ENCODE results near the gene CEBPA.

CEBPA gene

DNA sequence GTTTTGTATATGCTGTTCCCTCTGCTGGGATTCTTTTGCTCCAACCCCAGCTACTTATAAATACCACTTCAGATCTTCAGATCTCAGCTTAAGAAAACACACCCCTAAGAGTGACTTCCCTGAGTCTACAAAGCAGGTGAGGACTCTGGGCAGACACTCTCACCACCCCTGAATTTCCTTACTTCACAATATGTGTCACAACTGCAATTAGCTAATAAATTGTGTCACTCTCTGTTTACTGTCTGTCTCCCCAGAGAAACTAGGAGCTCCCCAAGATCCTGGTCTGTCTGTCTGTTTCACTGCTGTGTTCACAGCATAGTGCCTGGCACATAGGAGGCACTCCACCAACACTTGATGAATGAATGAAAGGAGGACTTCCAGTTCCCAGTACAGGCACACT is 14.4 kb downstream of the CEBPA start:
- no peak for DNase-seq (ENCODE audit: low read depth, low spot score)

DNA sequence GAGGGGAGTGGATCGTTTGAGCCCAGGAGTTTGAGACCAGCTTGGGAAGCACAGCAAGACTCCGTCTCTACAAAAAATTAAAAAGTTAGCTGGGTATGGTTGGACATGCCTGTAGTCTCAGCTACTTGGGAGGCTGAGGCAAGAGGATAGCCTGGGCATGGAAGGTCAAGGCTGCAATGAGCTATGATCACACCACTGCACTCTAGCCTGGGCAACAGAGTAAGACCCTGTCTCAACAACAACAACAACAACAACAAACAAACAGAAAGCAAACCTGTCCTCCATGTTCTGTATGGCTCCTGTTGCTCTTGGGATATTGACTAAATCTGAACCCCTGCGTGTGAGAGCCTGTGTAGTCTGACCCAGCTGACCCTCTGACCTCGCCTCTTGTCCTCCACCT is 14.9 kb downstream of the CEBPA start:
- no peak for DNase-seq (ENCODE audit: low read depth, low spot score)

DNA sequence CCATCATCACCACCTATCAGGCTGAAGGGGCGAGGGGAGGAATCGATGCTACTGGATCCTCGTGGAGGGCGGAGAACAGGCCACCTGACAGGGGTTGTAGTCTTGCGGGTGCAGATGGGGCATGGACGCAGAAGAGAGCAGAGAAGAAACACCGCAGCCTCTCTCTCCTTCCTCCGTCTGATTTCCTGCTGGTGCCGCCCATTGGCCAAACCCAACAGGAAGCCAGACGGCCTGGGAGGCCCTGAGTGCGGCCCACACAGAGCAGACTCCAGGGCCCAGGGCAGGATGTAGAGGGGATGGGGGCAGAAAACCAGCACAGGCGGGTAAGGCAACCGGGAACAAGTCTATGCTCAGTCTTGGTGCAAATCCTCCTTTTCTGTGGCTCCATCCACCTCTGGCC is 15.4 kb downstream of the CEBPA start:
- no peak for DNase-seq (ENCODE audit: low read depth, low spot score)

DNA sequence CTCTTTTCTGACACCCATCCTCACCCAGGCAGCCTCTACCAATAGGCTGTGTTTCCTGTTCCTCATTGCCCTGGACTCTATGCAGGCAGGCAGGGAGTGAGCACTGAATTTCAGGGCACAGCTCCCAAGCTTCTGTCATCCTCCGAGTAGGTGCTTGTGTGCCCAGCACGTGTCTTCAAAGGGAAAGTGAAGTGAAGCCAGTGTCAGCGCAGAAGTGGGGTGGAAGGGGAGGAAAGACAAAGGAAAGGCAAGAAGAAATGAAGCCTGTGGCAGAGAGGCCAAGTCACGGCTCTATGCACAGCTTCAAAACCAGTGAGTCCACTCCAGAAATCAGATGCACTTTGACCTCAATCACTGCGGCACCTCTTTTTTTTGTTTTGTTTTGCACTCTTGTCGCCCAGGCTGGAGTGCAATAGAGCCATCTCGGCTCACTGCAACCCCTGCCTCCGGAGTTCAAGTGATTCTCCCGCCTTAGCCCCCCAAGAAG is 16.9 kb downstream of the CEBPA start:
- no peak for DNase-seq (ENCODE audit: low read depth, low spot score)

- no peak for DNase-seq (ENCODE audit: low read depth, low spot score)
These were observed 17.6 kb downstream of the CEBPA start for GRCh38 chr19:33284756-33285155.

GRCh38 chr19:33284146-33284643 is 18.1 kb downstream of the CEBPA start:
- no peak for DNase-seq (ENCODE audit: low read depth, low spot score)

GRCh38 chr19:33283589-33283988 is 18.7 kb downstream of the CEBPA start:
- no peak for DNase-seq (ENCODE audit: low read depth, low spot score)

DNA sequence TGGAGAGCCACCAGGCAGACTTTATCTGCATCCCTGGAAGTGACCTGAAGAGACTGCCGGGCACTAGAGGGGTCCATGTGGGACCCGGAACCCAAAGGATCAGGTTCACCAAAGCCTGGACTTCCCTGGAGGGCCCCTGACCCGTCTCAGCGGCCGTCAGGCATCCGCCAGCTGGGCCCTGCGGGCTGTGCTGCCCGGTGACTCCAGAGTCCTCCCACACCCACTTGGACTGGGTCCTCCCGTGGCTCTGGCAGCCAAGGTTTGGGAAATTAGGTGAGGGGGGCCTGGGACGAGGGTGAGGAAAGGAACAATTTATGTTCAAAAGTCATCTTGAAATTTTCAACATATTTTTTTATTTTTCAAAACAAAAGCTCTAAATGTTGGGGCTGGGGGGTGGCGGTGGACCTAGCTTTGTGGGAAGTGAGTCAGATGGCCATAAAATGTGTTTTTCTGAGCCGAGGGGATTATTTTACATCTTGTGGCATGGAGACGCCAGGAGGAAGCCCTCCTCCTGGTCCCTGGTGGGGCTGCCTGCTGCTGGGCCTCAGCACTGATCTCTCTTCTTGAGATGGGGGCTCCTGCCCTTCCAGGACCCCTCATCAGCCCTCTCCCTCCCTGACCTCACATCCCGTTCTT is 20.2 kb downstream of the CEBPA start:
- no peak for DNase-seq (ENCODE audit: low read depth, low spot score)

DNA sequence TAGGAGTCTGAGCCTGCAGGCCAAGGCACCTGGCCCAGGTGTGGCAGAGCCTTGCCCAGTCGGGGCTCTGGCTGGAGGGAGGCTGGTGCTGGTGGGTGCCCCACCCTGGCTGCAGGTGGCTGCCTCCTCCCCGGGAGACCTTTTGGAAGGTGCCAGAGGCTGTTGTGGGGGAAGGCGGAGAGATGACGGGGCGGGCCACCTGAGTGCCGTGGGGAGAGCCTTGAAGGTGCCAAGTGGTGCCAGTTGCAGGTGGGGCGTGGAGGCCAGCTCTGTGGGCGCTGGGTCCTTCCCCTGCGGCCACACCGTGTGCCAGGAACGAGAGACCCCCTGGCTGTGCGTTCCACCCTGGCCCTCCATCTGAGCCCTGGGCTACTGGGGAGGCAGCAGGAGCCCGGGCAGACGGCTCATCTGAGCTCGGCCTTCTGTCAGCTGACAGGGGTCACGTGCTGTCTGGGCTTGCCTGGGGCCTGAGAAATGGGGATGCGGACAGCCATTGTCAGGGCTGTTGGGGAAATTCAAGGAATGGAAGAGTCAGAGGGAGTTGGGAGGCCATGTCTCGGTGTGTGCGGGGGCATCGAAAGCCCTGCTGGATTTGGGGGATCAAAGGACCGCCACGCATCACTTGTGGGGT is 20.9 kb downstream of the CEBPA start:
- no peak for DNase-seq (ENCODE audit: low read depth, low spot score)

DNA sequence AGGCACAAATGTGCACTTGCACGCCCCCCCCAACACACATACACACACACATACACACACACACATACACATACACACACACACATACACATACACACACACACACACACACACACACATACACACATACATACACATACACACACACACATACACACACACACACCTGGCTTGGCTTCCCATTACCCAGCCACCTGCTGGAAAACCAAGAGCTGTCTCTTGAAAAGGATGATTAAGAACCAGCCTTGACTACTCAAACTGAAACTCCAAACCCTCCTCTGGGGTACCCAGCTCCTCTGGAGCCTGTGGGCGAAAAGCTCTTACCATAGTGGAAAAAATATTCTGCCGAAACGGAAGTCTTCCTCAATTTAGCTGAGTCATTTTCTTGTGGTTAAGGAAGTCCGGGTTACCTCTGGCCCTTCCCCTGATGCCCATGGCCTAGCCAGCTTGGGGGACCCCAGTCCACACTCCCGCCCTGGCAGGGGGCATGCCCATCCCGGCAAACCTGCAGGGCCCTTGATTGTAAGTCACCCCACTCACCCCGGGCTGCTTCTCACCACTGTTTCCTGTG is 21.9 kb downstream of the CEBPA start:
- no peak for DNase-seq (ENCODE audit: low read depth, low spot score)

- no peak for DNase-seq (ENCODE audit: low read depth, low spot score)
These were observed 22.6 kb downstream of the CEBPA start for GRCh38 chr19:33279430-33280350.

DNA sequence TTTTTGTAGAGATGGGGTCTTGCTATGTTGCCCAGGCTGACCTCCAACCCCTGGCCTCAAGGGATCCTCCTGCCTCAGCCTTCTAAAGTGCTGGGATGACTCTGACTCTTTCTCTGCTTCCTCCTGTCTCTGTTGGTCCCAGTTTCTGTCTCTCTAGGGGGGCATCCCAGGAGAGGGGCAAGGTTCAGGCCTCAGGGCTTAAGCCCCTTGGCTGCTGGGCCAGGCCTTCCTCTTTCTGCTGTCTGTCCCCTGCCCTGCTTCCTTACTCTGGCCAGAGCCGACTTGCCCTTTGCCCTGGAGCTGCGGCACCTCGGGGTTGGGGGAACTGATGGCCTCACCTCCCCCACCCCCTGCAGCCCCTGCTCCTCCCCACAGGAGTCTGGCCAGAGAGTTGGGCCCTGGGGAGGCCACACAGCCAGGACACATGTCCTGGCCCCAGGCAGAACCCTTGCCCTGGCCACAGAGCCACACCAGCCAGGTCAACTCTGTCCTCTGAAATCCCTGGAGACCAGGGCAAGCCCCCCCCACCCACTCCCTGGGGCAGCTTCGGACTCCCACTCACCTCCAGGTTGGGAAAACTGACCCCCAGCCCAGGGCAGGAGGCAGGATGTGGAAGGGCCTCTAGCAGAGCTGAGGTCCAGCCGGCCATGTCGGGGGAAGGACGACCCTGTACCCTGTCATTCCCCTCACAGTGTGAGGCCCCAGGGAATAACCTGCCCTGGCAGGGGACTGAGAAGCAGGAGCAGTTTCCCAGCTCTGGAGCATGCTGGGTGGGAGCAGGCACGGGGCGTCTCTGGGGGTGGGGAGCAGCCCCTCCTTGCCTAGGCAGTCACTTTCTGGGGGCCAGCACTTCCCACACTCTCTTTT is 23.7 kb downstream of the CEBPA start:
- no peak for DNase-seq (ENCODE audit: low read depth, low spot score)

GRCh38 chr19:33278023-33278402 is 24.3 kb downstream of the CEBPA start:
- DNase-seq (ENCODE audit: low read depth, low spot score) = no peak

GRCh38 chr19:33277434-33277833 is 24.9 kb downstream of the CEBPA start:
- DNase-seq (ENCODE audit: low read depth, low spot score) = no peak

DNA sequence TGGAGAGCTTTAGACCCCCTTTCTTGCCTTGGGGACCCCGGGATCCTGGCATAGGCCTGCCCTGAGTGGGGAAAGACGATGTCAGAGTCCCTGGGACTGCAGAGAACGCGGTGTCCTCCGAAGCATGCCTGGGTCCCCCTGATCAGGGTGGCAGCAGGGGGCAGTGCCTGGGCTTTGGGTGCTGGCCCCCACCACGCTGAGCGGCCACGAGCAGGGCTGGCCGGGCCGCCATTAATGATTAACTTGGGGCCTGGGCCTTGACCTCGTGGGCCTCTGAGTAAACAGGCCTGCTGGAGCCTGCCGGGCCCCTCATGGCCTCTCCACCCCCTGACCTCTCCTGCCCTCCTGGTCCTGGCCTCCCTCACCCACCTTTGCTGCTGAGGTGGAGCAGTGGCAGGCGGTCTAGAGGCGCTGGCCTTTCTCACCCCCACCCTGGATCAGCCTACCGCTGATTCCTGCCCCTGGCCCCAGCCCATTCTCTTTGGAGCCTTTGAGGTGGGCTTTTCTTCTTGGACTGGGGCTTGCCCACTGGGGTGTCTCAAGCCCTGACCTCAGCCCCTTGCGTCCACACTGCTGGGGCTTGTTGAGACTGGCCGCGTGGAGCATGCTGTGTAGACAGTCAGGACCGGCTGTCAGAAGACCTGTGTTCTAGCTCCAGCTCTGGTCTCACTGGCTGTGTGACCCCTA is 26.3 kb downstream of the CEBPA start:
- no peak for DNase-seq (ENCODE audit: low read depth, low spot score)

DNA sequence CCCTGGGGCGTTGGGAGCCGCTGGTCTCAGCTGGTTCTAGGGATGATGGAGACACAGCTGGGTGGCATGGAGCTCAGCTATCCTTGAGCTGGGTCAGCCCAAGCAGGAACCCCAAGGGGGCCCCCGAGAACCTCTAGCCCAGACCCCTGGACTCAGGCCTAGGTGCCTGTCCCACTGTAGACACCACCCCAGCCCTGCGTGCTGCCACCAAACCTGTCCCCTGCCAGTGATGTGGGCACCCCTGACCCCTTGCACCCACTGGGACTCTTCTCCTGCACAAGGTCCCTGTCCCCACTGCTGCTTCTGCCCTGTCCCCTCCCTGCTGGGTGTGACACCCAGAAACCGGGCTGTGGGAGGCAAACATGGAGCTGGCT is 26.8 kb downstream of the CEBPA start:
- DNase-seq (ENCODE audit: low read depth, low spot score) = no peak

DNA sequence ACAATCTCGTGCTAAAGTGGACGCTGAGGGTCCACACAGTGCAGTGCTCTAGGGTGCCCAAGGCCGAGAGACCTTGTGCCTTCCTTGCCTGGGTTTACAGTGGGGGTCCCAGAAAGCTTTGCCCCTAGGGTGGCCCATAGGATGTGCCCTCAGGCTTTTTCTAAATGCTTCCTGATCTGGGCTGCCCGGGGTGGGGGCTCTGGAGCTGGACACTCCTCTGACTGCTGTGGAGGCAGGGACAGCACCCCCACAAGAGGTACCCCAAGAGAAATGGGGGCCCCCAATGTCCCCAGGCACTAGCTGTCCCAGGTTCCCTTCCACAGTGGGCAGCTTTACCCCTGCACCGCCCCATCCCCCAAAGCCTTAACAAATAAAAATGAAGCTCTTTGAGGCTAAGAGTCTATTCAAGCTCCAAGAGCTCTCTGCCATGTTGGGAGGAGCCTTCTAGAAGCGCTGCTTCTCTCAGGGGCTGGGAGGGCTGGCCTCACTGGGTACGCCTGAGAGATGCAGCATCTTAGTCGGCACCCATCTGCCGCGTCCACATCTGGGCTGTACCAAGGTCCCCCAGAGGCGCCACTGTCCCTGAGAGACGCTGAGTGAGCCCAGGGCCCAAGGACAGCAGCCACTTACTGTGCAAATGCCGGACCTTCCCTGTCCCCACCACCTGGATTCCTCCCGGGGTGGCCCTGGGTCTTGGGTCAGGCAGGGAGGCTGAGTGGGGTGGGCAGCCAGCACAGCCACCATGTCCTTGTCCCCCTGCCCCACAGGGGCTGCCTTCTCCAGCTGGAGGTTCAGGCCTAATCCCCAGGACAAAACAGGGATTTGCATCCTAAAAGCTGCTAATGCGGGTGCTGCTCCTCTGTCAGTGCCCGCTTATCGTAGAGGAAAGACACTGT is 27.4 kb downstream of the CEBPA start:
- DNase-seq (ENCODE audit: low read depth, low spot score) = no peak

- no peak for DNase-seq (ENCODE audit: low read depth, low spot score)
These were observed 28.3 kb downstream of the CEBPA start for GRCh38 chr19:33273881-33274662.

All from activated naive CD8-positive, alpha-beta T cell treated with anti-CD3 and anti-CD28 coated beads, Interleukin-2, amount 50 U/mL, for 16 hours (primary cell).